CD4-positive, alpha-beta T cell (primary cell): ENCODE measurements around the gene RCN2. TPM values are rescaled to one million over a fixed set of nuclear protein-coding genes. Genes with fewer than 3 reads are reported as not detected.

Experiments used
- ATAC-seq: fragments of 200-7000 bp; cut with Tn5 transposase; one replicate; pipeline ENCODE4 v1.10.0; 2022; ENCODE audit warnings: mild to moderate bottlenecking; ENCODE audit not compliant: poor library complexity
- CTCF ChIA-PET: fragments of 350-600 bp; sonication (Branson Sonifier 250); formaldehyde crosslinking; loops from one replicate; lab custom pipeline; 2021; ENCODE audit warnings: antibody characterized with exemption, inconsistent platforms; lab: Charles Lee
- POLR2A ChIA-PET: fragments of 350-600 bp; sonication (Branson Sonifier 250); formaldehyde crosslinking; loops from one replicate; lab custom pipeline; 2021; ENCODE audit warnings: antibody characterized with exemption, inconsistent platforms; lab: Charles Lee
- DNase-seq, 14 experiments: peaks; one replicate each; pipeline ENCODE4 v3.0.0-alpha.2; 2013 to 2020; ENCODE audit warnings: mixed read lengths in 2 of 14
- H3K27ac ChIP-seq, 2 donors: one replicate each; pipeline versions ENCODE4 v1.5.1 to v1.7.0; 2013; ENCODE audit warnings: low read length in 2 of 2, low read depth in 1 of 2, mild to moderate bottlenecking in 1 of 2
- H3K27me3 ChIP-seq, 2 experiments: 1 replicate in 1 of 2; 2 replicates in 1 of 2; pipeline versions ENCODE4 v1.6.1 to v1.7.0; 2013; ENCODE audit warnings: low read length in 2 of 2, control low read depth in 1 of 2, mild to moderate bottlenecking in 1 of 2, moderate library complexity in 1 of 2; ENCODE audit not compliant: insufficient read depth in 2 of 2, control insufficient read depth in 1 of 2
- H3K36me3 ChIP-seq: one replicate; pipeline ENCODE4 v1.6.1; 2013; ENCODE audit warnings: low read length, control low read depth; ENCODE audit not compliant: insufficient read depth
- H3K4me1 ChIP-seq: one replicate; pipeline ENCODE4 v1.6.1; 2013; ENCODE audit warnings: low read length, control low read depth; ENCODE audit not compliant: insufficient read depth
- H3K4me3 ChIP-seq: one replicate; pipeline ENCODE4 v1.5.1; 2013; ENCODE audit warnings: mild to moderate bottlenecking, low read length, moderate library complexity
- H3K9me3 ChIP-seq, 2 experiments: 1 replicate in 1 of 2; 2 replicates in 1 of 2; pipeline versions ENCODE4 v1.6.1 to v1.7.0; 2013; ENCODE audit warnings: low read length in 2 of 2, mild to moderate bottlenecking in 2 of 2, control low read depth in 1 of 2, moderate library complexity in 1 of 2; ENCODE audit not compliant: control insufficient read depth in 1 of 2, insufficient read depth in 1 of 2
- H3K27ac Mint-ChIP-seq: one replicate; pipeline ENCODE4 v1.8.0; 2020; ENCODE audit warnings: mixed read lengths
- H3K27me3 Mint-ChIP-seq: one replicate; pipeline ENCODE4 v1.8.0; 2021; ENCODE audit warnings: mixed read lengths
- H3K36me3 Mint-ChIP-seq: one replicate; pipeline ENCODE4 v1.8.0; 2021; ENCODE audit warnings: low read depth, mixed read lengths
- H3K4me1 Mint-ChIP-seq: one replicate; pipeline ENCODE4 v1.8.0; 2021; ENCODE audit warnings: low read depth, mixed read lengths
- H3K4me3 Mint-ChIP-seq: one replicate; pipeline ENCODE4 v1.8.0; 2020; ENCODE audit warnings: mild to moderate bottlenecking, mixed read lengths
- H3K9me3 Mint-ChIP-seq: one replicate; pipeline ENCODE4 v1.8.0; 2020; ENCODE audit warnings: mixed read lengths
- CTCF ChIP-seq: fragments of 200-600 bp; IDR thresholded peaks from one replicate; pipeline ENCODE4 v1.8.0; 2022; ENCODE audit warnings: antibody characterized with exemption, mild to moderate bottlenecking
- intact Hi-C, 2 experiments: fragments of 100-400 bp; cut with DNase I in 1 of 2; cut with micrococcal nuclease in 1 of 2; formaldehyde crosslinking; loops; one replicate each; pipeline versions ENCODE4 v1.15.1 to v1.9.0; 2023 to 2025; cut with DNase I, micrococcal nuclease
- total RNA-seq, 174 experiments: library from RNA in 2 of 174; stranded (reverse) in 2 of 174; gene quantifications; one replicate each; pipeline ENCODE4 v1.2.3 and lab custom pipeline; 2021 to 2026

Gene RCN2
- total RNA-seq, 2 experiments from 2014 or later, result 18.1 to 19.1 TPM

- Mint-ChIP-seq H3K27me3 (no peaks in the 10 kb centered on the region), H3K27ac (peak overlapping the region; percentile 91), H3K36me3 (peaks cover 69% of the 10 kb centered on the region), H3K9me3 (no peaks in the 10 kb centered on the region), H3K4me1 (peaks cover 95% of the 10 kb centered on the region), H3K4me3 (peak overlapping the region; percentile 56)
- Histone ChIP-seq H3K4me3 (peak overlapping the region; percentile 1), H3K36me3 (peaks cover 35% of the 10 kb centered on the region), H3K9me3 (no peaks in the 10 kb centered on the region), H3K4me1 (peaks cover 90% of the 10 kb centered on the region), H3K27ac (peak overlapping the region in 1 of 2 donors; percentile 55), H3K27me3 (no peaks in the 10 kb centered on the region)
- ChIA-PET CTCF (interaction anchor here (1.1 kb wide), 1 partner anchor 28 kb away, joined by 3 read pairs; no protein-coding TSS in a partner anchor), POLR2A (interaction anchor here (1.0 kb wide), 1 partner anchor 11 kb away, joined by 3 read pairs; no protein-coding TSS in a partner anchor)
- DNase-seq, result peak in 2 of 14 experiments; percentile 0 to 7
- no peak for ATAC-seq
- no peak for TF ChIP-seq CTCF
- intact Hi-C loops, result no loop called here
These were observed 69.8 kb downstream of the RCN2 start for GRCh38 chr15:77001351-77001750.

GRCh38 chr15:77001966-77002365 lies 70.4 kb downstream of the RCN2 start:
- H3K27me3 Mint-ChIP-seq, result no peaks in the 10 kb centered on the region
- intact Hi-C loops, result no loop called here
- peak in 2 of 14 experiments; percentile 1 to 7 for DNase-seq
- peak overlapping the region; percentile 91 for H3K27ac Mint-ChIP-seq
- H3K36me3 Mint-ChIP-seq, result peaks cover 72% of the 10 kb centered on the region
- Histone ChIP-seq H3K4me1 (peaks cover 87% of the 10 kb centered on the region), H3K4me3 (no peak overlapping the region), H3K27ac (peak overlapping the region; percentile 55 to 66), H3K9me3 (no peaks in the 10 kb centered on the region), H3K27me3 (no peaks in the 10 kb centered on the region), H3K36me3 (peaks cover 39% of the 10 kb centered on the region)
- no peaks in the 10 kb centered on the region for H3K9me3 Mint-ChIP-seq
- no peak for ATAC-seq
- peak overlapping the region; percentile 78 for H3K4me3 Mint-ChIP-seq
- H3K4me1 Mint-ChIP-seq, result peaks cover 95% of the 10 kb centered on the region
- TF ChIP-seq CTCF, result no peak
- CTCF ChIA-PET, result interaction anchor here (1.1 kb wide), 1 partner anchor 28 kb away, joined by 3 read pairs; no protein-coding TSS in a partner anchor
- POLR2A ChIA-PET, result interaction anchor here (1.0 kb wide), 1 partner anchor 11 kb away, joined by 3 read pairs; no protein-coding TSS in a partner anchor

- no peak for ATAC-seq
- H3K4me3 Mint-ChIP-seq, result peak overlapping the region; percentile 78
- no peaks in the 10 kb centered on the region for H3K9me3 Mint-ChIP-seq
- no peak for DNase-seq
- intact Hi-C loops, result no loop called here
- ChIA-PET CTCF (interaction anchor here (1.8 kb wide), 1 partner anchor 29 kb away, joined by 6 read pairs; no protein-coding TSS in a partner anchor), POLR2A (interaction anchor here (0.6 to 1.9 kb wide), 4 partner anchors 7 to 29 kb away, joined by 3 to 12 read pairs (median 4); partner anchors contain the start of gene PSTPIP1)
- peaks cover 38% of the 10 kb centered on the region for H3K36me3 ChIP-seq
- H3K27ac ChIP-seq, result peak overlapping the region; percentile 55 to 66
- no peak for TF ChIP-seq CTCF
- H3K9me3 ChIP-seq, result no peaks in the 10 kb centered on the region
- peaks cover 87% of the 10 kb centered on the region for H3K4me1 ChIP-seq
- peaks cover 67% of the 10 kb centered on the region for H3K36me3 Mint-ChIP-seq
- H3K4me3 ChIP-seq, result peak overlapping the region; percentile 21
- H3K27ac Mint-ChIP-seq, result peak overlapping the region; percentile 91
- peaks cover 91% of the 10 kb centered on the region for H3K4me1 Mint-ChIP-seq
- H3K27me3 ChIP-seq, result no peaks in the 10 kb centered on the region
- H3K27me3 Mint-ChIP-seq, result no peaks in the 10 kb centered on the region
These were observed 70.9 kb downstream of the RCN2 start for GRCh38 chr15:77002436-77002835.
